ENCODE measurements around the gene EPS15. TPM values are rescaled to one million over a fixed set of nuclear protein-coding genes. Genes with fewer than 3 reads are reported as not detected.

The EPS15 gene
- total and polyA plus RNA-seq, 10 of the 15 experiments (the other 5 are each of a cell fraction or from before 2014, with no cell fraction given): 24.7 to 87.8 (median 56.3) TPM

GRCh38 chr1:51534447-51534846 lies 15.4 kb upstream of the EPS15 start (continued):
- 0 out of 2 replicates have a peak, but pooled peaks have one; percentile 6 for TF ChIP-seq TBL1XR1 (IDR thresholded peaks at IDR 0.05; ENCODE audit: low read depth, low read length)
- TF ChIP-seq CREB1 (IDR thresholded peaks at IDR 0.05; ENCODE audit: low read depth): peak; percentile 90
- TF ChIP-seq USF1 (IDR thresholded peaks at IDR 0.05; ENCODE audit: borderline replicate concordance, extremely low read length, insufficient read depth, low read depth, low read length): no peak

- POLR2A ChIA-PET: interaction anchor here (0.6 kb wide), 1 partner anchor 8 kb away, joined by 6 read pairs; no protein-coding TSS in a partner anchor
- TF ChIP-seq CBX5 (IDR thresholded peaks at IDR 0.05; ENCODE audit: low read depth): no peak
- no peak for TF ChIP-seq ZBTB33 (IDR thresholded peaks at IDR 0.05)
- TF ChIP-seq CREB1 (IDR thresholded peaks at IDR 0.05; ENCODE audit: low read depth): no peak
- no peak for TF ChIP-seq SIN3A (IDR thresholded peaks at IDR 0.05; ENCODE audit: low read depth, low read length)
- TF ChIP-seq E2F4 (IDR thresholded peaks at IDR 0.05; ENCODE audit: low read depth, low read length): no peak
- no peak for TF ChIP-seq ZBTB40 (IDR thresholded peaks at IDR 0.05; ENCODE audit: borderline replicate concordance)
- no peak for TF ChIP-seq TAF1 (IDR thresholded peaks at IDR 0.05; ENCODE audit: borderline replicate concordance, low read depth, low read length)
- TF ChIP-seq HCFC1 (IDR thresholded peaks at IDR 0.05; ENCODE audit: low read length): no peak
- no peak for TF ChIP-seq BHLHE40 (IDR thresholded peaks at IDR 0.05; ENCODE audit: borderline replicate concordance in 1 of 2, low read depth in 2 of 2, low read length in 1 of 2)
- TF ChIP-seq SREBF1 (IDR thresholded peaks at IDR 0.05; ENCODE audit: low read length): no peak
These were observed 13.8 kb upstream of the EPS15 start for GRCh38 chr1:51532853-51533252.

More at GRCh38 chr1:51532853-51533252, 13.8 kb upstream of the EPS15 start:
- intact Hi-C loops (cut with micrococcal nuclease; ENCODE audit: unreplicated experiment) (no loop called here), in situ Hi-C loops (cut with MboI) (no loop called here)
- Histone ChIP-seq H3K4me3 (no peak overlapping the region), H3K27me3 (replicated peaks in 1 of 2; ENCODE audit: control insufficient read depth in 2 of 2, insufficient read depth in 2 of 2, low read length in 1 of 2) (no peaks in the 10 kb centered on the region), H3K79me2 (ENCODE audit: control insufficient read depth, insufficient read depth, low read length) (no peaks in the 10 kb centered on the region), H4K20me1 (ENCODE audit: control insufficient read depth, insufficient read depth) (no peaks in the 10 kb centered on the region), H3K4me1 (ENCODE audit: control insufficient read depth, insufficient read depth, low read length) (peaks cover 11% of the 10 kb centered on the region), H2AFZ (ENCODE audit: control insufficient read depth, low read depth, low read length) (no peak overlapping the region), H3K9ac (ENCODE audit: control insufficient read depth, insufficient read depth, low read length) (no peak overlapping the region), H3K4me2 (ENCODE audit: control insufficient read depth, insufficient read depth) (no peak overlapping the region), H3K27ac (ENCODE audit: control insufficient read depth, insufficient read depth) (no peak overlapping the region), H3K9me3 (replicated peaks; ENCODE audit: control insufficient read depth, insufficient read depth, low read length) (no peaks in the 10 kb centered on the region), H3K36me3 (ENCODE audit: control insufficient read depth in 2 of 2, insufficient read depth in 2 of 2, low read length in 1 of 2) (no peaks in the 10 kb centered on the region)
- ChIA-PET RAD21 (ENCODE audit: unreplicated experiment) (interaction anchor here (1.3 to 1.8 kb wide), 3 partner anchors 9 to 229 kb away, joined by 3 to 6 read pairs (median 3); no protein-coding TSS in a partner anchor), CTCF (interaction anchor here (0.7 to 3.2 kb wide), 5 partner anchors 9 to 111 kb away, joined by 3 to 19 read pairs (median 14); no protein-coding TSS in a partner anchor), SMC1A (ENCODE audit: uncharacterized antibody, unreplicated experiment) (interaction anchor here (0.6 to 3.6 kb wide), 6 partner anchors 10 to 236 kb away, joined by 3 to 34 read pairs (median 4); no protein-coding TSS in a partner anchor)
- no TSS peak for BruUV-seq (replicated peaks)
- WGBS (ENCODE audit: insufficient coverage, insufficient replicate concordance, low lambda C conversion rate, missing lambda C conversion rate): 100% methylated on average over 1 of the region's 1 CpG
- ATAC-seq (no peak), DNase-seq (ENCODE audit: low read depth, low spot score) (no peak), FAIRE-seq (no peak)
